GM12878 (cell line): ENCODE results near the gene SPOCK1. TPM values are rescaled to one million over a fixed set of nuclear protein-coding genes. Genes with fewer than 3 reads are reported as not detected.

Experiments
- ATAC-seq: fragments of 200-7000 bp; cut with Tn5 transposase; 3 replicates; pipeline ENCODE4 v1.9.1; 2020; ENCODE audit warnings: mild to moderate bottlenecking, moderate library complexity
- BruUV-seq: library from RNA; stranded (reverse); fragments of 400-500 nt; replicated peaks from 2 replicates; lab custom pipeline; 2021; lab: Mats Ljungman, UMichigan
- CTCF ChIA-PET: fragments of 300-600 bp; sonication (Branson Sonifier 250); formaldehyde crosslinking; extraction: SDS; loops from one replicate; lab custom pipeline; 2021; ENCODE audit warnings: inconsistent platforms; lab: Yijun Ruan, JAX
- POLR2A ChIA-PET: fragments of 350-600 bp; formaldehyde crosslinking; extraction: SDS; loops from one replicate; lab custom pipeline; 2021; ENCODE audit warnings: inconsistent platforms; lab: Charles Lee
- RAD21 ChIA-PET: fragments of 300-600 bp; sonication (Branson Sonifier 250); formaldehyde crosslinking; loops from one replicate; lab custom pipeline; 2023; ENCODE audit warnings: antibody characterized with exemption; ENCODE audit not compliant: unreplicated experiment; lab: Charles Lee
- SMC1A ChIA-PET: fragments of 300-600 bp; sonication (Branson Sonifier 250); formaldehyde crosslinking; loops from one replicate; lab custom pipeline; 2023; ENCODE audit not compliant: unreplicated experiment, uncharacterized antibody; lab: Charles Lee
- DNase-seq: peaks from one replicate; pipeline ENCODE4 v3.0.0-alpha.2; 2011; ENCODE audit warnings: low read depth, low spot score
- FAIRE-seq: peaks from 3 replicates; lab custom pipeline; 2011; peaks lifted over from hg19 to GRCh38; lab: Jason Lieb, UNC
- H2AFZ ChIP-seq: 2 replicates; pipeline ENCODE4 v1.6.0; 2011; ENCODE audit warnings: low read depth, low read length, control low read depth; ENCODE audit not compliant: control insufficient read depth
- H3K27ac ChIP-seq: 2 replicates; pipeline ENCODE4 v1.5.1; 2011; ENCODE audit warnings: control low read depth; ENCODE audit not compliant: control insufficient read depth, insufficient read depth
- H3K27me3 ChIP-seq, 2 experiments: replicated peaks in 1 of 2; 2 replicates each; pipeline versions ENCODE4 v1.6.0 to v1.6.1; 2011; ENCODE audit warnings: low read length in 1 of 2; ENCODE audit not compliant: control insufficient read depth in 2 of 2, insufficient read depth in 2 of 2
- H3K36me3 ChIP-seq, 2 experiments: 2 replicates each; pipeline ENCODE4 v1.5.1; 2011; ENCODE audit warnings: low read length in 1 of 2; ENCODE audit not compliant: control insufficient read depth in 2 of 2, insufficient read depth in 2 of 2
- H3K4me1 ChIP-seq: 2 replicates; pipeline ENCODE4 v1.6.1; 2011; ENCODE audit warnings: mild to moderate bottlenecking, low read length, moderate library complexity, mixed read lengths; ENCODE audit not compliant: control insufficient read depth, insufficient read depth
- H3K4me2 ChIP-seq: 2 replicates; pipeline ENCODE4 v1.6.0; 2011; ENCODE audit warnings: control low read depth; ENCODE audit not compliant: control insufficient read depth, insufficient read depth
- H3K4me3 ChIP-seq: fragments of 200-600 bp; sonication (generic); 2 replicates; pipeline ENCODE4 v1.5.1; 2016
- H3K79me2 ChIP-seq: 2 replicates; pipeline ENCODE4 v1.6.0; 2011; ENCODE audit warnings: low read length; ENCODE audit not compliant: control insufficient read depth, insufficient read depth
- H3K9ac ChIP-seq: 2 replicates; pipeline ENCODE4 v1.8.0; 2011; ENCODE audit warnings: low read length, control low read depth, mixed read lengths; ENCODE audit not compliant: control insufficient read depth, insufficient read depth
- H3K9me3 ChIP-seq: replicated peaks from 3 replicates; pipeline ENCODE4 v1.5.1; 2011; ENCODE audit warnings: mild to moderate bottlenecking, low read length; ENCODE audit not compliant: control insufficient read depth, insufficient read depth
- H4K20me1 ChIP-seq: 2 replicates; pipeline ENCODE4 v1.6.0; 2011; ENCODE audit not compliant: control insufficient read depth, insufficient read depth
- KLF5 ChIP-seq: fragments of 450-650 bp; IDR thresholded peaks from 2 replicates; pipeline ENCODE4 v1.6.1; 2014; ENCODE audit warnings: mild to moderate bottlenecking; ENCODE audit not compliant: partially characterized antibody
- NR2C1 ChIP-seq: fragments of 450-650 bp; IDR thresholded peaks from 2 replicates; pipeline ENCODE4 v1.6.1; 2017; ENCODE audit warnings: antibody characterized with exemption, mild to moderate bottlenecking, moderate library complexity
- PAX5 ChIP-seq: IDR thresholded peaks from 2 replicates; pipeline ENCODE4 v1.6.1; 2011; ENCODE audit warnings: low read depth, low read length, borderline replicate concordance
- RB1 ChIP-seq: fragments of 450-650 bp; formaldehyde crosslinking; IDR thresholded peaks from 2 replicates; pipeline ENCODE4 v1.6.1; 2017; ENCODE audit warnings: mild to moderate bottlenecking, borderline replicate concordance
- RUNX3 ChIP-seq: IDR thresholded peaks from 2 replicates; pipeline ENCODE4 v1.6.1; 2012; ENCODE audit warnings: low read length, inconsistent platforms
- TCF7 ChIP-seq: IDR thresholded peaks from 2 replicates; pipeline ENCODE4 v1.6.1; 2014; ENCODE audit warnings: antibody characterized with exemption, borderline replicate concordance
- ZNF217 ChIP-seq: fragments of 450-650 bp; IDR thresholded peaks from 2 replicates; pipeline ENCODE4 v1.6.1; 2017; ENCODE audit warnings: antibody characterized with exemption, mild to moderate bottlenecking
- WGBS: methylation state at CpG from one replicate; pipeline ENCODE4 v1.1.6; 2016; ENCODE audit warnings: low lambda C conversion rate; ENCODE audit not compliant: insufficient replicate concordance, insufficient coverage; ENCODE audit errors: missing lambda C conversion rate; 5-methylcytosine and 5-hydroxymethylcytosine counted together
- in situ Hi-C: fragments of 300-500 bp; cut with MboI; formaldehyde crosslinking; loops from 9 replicates; pipeline ENCODE4 v1.14.3; 2018; ENCODE audit warnings: mixed read lengths
- intact Hi-C: fragments of 100-400 bp; cut with micrococcal nuclease; formaldehyde crosslinking; loops from one replicate; pipeline ENCODE4 v1.14.2; 2022; ENCODE audit not compliant: unreplicated experiment
- polyA plus RNA-seq, 11 experiments: library from polyadenylated mRNA; depleted of rRNA in 4 of 11; unstranded in 6 of 11; stranded (reverse) in 5 of 11; fragments of >200 nt; fragmentation: Nextera tagmentation in 4 of 11; fragmentation: Illumina TruSeq in 1 of 11; extraction: Ambion mirVana in 4 of 11; extraction: Trizol in 1 of 11; gene quantifications; 1 replicate in 1 of 11; 2 replicates in 10 of 11; pipeline versions ENCODE4 v1.2.1 to v1.2.3, GENCODE V29; 2011 to 2016; ENCODE audit warnings: inconsistent platforms in 2 of 11, missing spikeins in 2 of 11, low read depth in 1 of 11
- total RNA-seq, 4 experiments: library from RNA; depleted of rRNA in 3 of 4; stranded (reverse); fragments of >200 nt in 3 of 4; fragmentation: Illumina TruSeq in 1 of 4; extraction: Trizol in 1 of 4; gene quantifications; 2 replicates each; pipeline versions ENCODE4 v1.2.1 to v1.2.3, GENCODE V29; 2013 to 2021
- TF ChIP-seq, protein P1 (sequence below): IDR thresholded peaks from 2 replicates; pipeline ENCODE4 v1.6.1; 2012; ENCODE audit warnings: low read depth, low read length, improper control_type of control experiment
- TF ChIP-seq, protein P2 (sequence below): fragments of 450-650 bp; IDR thresholded peaks from 2 replicates; pipeline ENCODE4 v1.6.1; 2018; ENCODE audit warnings: mild to moderate bottlenecking, low read depth, moderate library complexity; ENCODE audit not compliant: partially characterized antibody

SPOCK1 gene
- total and polyA plus RNA-seq, 10 of the 15 experiments (the other 5 are each of a cell fraction or from before 2014, with no cell fraction given): 0.06 to 0.68 (median 0.25) TPM; not detected in 3

DNA sequence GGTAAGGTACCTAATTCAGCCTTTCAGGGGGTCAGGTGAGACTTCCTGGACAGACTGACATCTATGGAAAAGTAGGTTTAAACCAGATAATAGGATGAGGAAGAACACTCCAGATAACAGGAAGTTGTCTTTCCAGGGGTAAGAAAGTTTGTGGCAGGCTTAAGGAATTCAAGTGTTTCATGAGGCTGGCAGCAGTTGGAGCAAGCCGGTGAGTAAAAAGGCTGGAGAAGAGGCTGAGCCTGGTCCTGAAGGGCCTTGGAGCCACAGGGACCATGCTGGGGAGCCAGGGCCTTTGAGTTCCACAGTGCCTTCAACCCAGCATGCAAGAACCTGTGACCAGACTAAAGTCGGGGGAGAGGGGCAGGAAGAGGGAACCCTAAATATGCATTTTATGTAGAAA is 353.4 kb downstream of the SPOCK1 start:
- CTCF ChIA-PET: no interaction called here
- H3K27ac ChIP-seq: no peak overlapping the region
- DNase-seq (no peak), FAIRE-seq (no peak), ATAC-seq (no peak)
- no peak overlapping the region for H3K9ac ChIP-seq
- H3K27me3 ChIP-seq: no peaks in the 10 kb centered on the region; a peak in 1 of 4 replicates
- H2AFZ ChIP-seq: no peak overlapping the region
- in situ Hi-C loops: no loop called here
- no peaks in the 10 kb centered on the region for H3K79me2 ChIP-seq
- intact Hi-C loops: no loop called here
- H4K20me1 ChIP-seq: no peaks in the 10 kb centered on the region
- no peak for TF ChIP-seq KLF5
- no peak for TF ChIP-seq TCF7
- no peak for TF ChIP-seq NR2C1
- no peak for TF ChIP-seq RUNX3
- 43% methylated on average over 2 of the region's 2 CpGs for WGBS
- H3K4me3 ChIP-seq: no peak overlapping the region
- POLR2A ChIA-PET: no interaction called here
- no peak overlapping the region for H3K4me2 ChIP-seq
- no peaks in the 10 kb centered on the region for H3K9me3 ChIP-seq
- RAD21 ChIA-PET: no interaction called here
- H3K36me3 ChIP-seq: no peaks in the 10 kb centered on the region
- SMC1A ChIA-PET: no interaction called here
- H3K4me1 ChIP-seq: no peaks in the 10 kb centered on the region
- BruUV-seq: no TSS peak

DNA sequence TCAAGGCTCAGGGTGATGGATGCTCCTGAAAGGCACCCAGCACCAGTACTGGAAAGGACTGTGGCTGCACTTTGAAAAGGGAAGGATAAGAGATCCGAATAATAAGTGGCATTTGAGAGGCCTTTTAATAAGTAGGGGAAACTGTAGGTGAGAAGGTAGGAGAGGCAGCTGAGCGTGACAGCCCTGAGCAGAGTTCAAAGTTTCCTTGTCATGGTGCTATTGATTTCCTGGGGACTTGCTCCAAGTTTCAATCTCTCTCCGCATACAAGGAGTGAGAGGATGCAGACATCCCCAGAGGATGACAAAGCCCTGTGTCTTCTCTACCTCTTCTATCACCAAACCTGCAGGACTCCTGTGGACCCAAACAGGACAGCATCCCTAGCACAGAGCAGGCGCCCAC is 354.5 kb downstream of the SPOCK1 start:
- FAIRE-seq: no peak
- no peak overlapping the region for H2AFZ ChIP-seq
- no peaks in the 10 kb centered on the region for H3K79me2 ChIP-seq
- in situ Hi-C loops: no loop called here
- H4K20me1 ChIP-seq: no peaks in the 10 kb centered on the region
- POLR2A ChIA-PET: interaction anchor here (0.5 kb wide), 1 partner anchor 65 kb away, joined by 8 read pairs; no protein-coding TSS in a partner anchor
- no peak for DNase-seq
- H3K27ac ChIP-seq: no peak overlapping the region
- intact Hi-C loops: no loop called here
- no peaks in the 10 kb centered on the region for H3K9me3 ChIP-seq
- TF ChIP-seq ZNF217 (no peak), RB1 (no peak), PAX5 (peak; percentile 11; the same call in 1 of the 2 replicates)
- TF ChIP-seq, protein P1, sequence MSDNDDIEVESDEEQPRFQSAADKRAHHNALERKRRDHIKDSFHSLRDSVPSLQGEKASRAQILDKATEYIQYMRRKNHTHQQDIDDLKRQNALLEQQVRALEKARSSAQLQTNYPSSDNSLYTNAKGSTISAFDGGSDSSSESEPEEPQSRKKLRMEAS: no peak
- TF ChIP-seq, protein P2, sequence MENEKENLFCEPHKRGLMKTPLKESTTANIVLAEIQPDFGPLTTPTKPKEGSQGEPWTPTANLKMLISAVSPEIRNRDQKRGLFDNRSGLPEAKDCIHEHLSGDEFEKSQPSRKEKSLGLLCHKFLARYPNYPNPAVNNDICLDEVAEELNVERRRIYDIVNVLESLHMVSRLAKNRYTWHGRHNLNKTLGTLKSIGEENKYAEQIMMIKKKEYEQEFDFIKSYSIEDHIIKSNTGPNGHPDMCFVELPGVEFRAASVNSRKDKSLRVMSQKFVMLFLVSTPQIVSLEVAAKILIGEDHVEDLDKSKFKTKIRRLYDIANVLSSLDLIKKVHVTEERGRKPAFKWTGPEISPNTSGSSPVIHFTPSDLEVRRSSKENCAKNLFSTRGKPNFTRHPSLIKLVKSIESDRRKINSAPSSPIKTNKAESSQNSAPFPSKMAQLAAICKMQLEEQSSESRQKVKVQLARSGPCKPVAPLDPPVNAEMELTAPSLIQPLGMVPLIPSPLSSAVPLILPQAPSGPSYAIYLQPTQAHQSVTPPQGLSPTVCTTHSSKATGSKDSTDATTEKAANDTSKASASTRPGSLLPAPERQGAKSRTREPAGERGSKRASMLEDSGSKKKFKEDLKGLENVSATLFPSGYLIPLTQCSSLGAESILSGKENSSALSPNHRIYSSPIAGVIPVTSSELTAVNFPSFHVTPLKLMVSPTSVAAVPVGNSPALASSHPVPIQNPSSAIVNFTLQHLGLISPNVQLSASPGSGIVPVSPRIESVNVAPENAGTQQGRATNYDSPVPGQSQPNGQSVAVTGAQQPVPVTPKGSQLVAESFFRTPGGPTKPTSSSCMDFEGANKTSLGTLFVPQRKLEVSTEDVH: no peak
- TF ChIP-seq, all 136 proteins: peak for 1
- ChIA-PET SMC1A (no interaction called here), CTCF (no interaction called here), RAD21 (no interaction called here)
- no peak overlapping the region for H3K4me2 ChIP-seq
- no peaks in the 10 kb centered on the region; a peak in 2 of 4 replicates for H3K27me3 ChIP-seq
- BruUV-seq: no TSS peak
- WGBS: 45% methylated on average over 4 of the region's 4 CpGs
- no peak for ATAC-seq
- H3K9ac ChIP-seq: no peak overlapping the region
- H3K4me3 ChIP-seq: no peak overlapping the region
- no peaks in the 10 kb centered on the region for H3K4me1 ChIP-seq
- no peaks in the 10 kb centered on the region for H3K36me3 ChIP-seq
